Measurements from ENCODE around the gene CDCP1. TPM values are rescaled to one million over a fixed set of nuclear protein-coding genes. Genes with fewer than 3 reads are reported as not detected.

The CDCP1 gene
- total and polyA plus RNA-seq, 2 experiments from 2014 or later, result 0.12 TPM; not detected in 1

DNA sequence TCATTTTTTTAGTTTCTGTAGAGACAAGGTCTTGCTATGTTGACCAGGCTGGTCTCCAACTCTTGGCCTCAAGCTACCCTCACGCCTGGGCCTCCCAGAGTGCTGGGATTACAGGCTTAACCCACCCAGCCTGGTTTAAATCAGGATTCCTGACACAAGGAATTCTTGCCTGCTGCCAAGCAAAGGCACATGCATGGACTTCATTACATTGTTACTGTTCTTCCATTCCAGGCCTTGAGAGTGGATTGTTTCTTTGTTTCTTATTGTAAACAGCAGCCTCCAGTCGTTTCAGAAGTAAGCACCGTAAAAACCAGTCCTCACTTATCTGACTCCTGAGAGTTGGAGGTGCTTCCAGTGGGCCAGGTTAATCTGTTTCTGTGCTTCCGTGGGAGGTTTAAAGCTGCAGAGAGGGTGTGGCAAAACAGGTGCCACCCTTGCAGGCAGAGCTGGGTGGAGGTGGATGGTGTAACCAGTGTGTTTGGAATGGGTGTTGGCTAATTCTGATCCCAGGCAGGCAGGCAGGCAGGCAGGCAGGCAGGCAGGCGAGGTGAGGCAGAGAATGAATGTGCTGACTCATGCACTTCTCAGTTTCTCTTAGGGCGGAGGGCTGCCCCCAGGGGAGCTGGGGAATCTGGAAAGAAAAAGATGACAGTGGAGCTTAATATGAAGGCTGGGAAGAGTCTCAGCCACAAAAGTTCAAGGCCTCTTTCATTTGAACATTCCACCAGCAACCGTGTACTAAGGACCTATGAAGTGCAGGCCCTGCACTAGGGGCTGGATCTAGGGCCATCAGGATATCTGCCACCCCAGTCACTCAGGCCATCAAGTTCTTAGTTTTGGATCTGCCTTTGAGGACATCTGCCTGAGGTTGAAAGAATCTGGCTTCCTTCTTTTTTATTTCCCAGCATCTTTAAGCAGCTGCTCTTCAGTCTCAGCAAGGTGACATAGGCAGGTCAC lies 37.0 kb upstream of the CDCP1 start:
- no peaks in the 10 kb centered on the region for H3K4me1 ChIP-seq (ENCODE audit: low read depth)
- no peak overlapping the region for H3K4me3 ChIP-seq
- peaks cover 2% of the 10 kb centered on the region for H3K27me3 ChIP-seq
- H3K27ac ChIP-seq, result no peak overlapping the region
- H3K9me3 ChIP-seq (ENCODE audit: low read depth), result no peaks in the 10 kb centered on the region
- peak in 1 of 2 donors; percentile 73 for DNase-seq (ENCODE audit: low read depth in 1 of 2, low spot score in 1 of 2)
- H3K36me3 ChIP-seq, result no peaks in the 10 kb centered on the region
- TF ChIP-seq, protein P1, sequence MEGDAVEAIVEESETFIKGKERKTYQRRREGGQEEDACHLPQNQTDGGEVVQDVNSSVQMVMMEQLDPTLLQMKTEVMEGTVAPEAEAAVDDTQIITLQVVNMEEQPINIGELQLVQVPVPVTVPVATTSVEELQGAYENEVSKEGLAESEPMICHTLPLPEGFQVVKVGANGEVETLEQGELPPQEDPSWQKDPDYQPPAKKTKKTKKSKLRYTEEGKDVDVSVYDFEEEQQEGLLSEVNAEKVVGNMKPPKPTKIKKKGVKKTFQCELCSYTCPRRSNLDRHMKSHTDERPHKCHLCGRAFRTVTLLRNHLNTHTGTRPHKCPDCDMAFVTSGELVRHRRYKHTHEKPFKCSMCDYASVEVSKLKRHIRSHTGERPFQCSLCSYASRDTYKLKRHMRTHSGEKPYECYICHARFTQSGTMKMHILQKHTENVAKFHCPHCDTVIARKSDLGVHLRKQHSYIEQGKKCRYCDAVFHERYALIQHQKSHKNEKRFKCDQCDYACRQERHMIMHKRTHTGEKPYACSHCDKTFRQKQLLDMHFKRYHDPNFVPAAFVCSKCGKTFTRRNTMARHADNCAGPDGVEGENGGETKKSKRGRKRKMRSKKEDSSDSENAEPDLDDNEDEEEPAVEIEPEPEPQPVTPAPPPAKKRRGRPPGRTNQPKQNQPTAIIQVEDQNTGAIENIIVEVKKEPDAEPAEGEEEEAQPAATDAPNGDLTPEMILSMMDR (IDR thresholded peaks at IDR 0.05; ENCODE audit: low read depth, low read length), result no peak

DNA sequence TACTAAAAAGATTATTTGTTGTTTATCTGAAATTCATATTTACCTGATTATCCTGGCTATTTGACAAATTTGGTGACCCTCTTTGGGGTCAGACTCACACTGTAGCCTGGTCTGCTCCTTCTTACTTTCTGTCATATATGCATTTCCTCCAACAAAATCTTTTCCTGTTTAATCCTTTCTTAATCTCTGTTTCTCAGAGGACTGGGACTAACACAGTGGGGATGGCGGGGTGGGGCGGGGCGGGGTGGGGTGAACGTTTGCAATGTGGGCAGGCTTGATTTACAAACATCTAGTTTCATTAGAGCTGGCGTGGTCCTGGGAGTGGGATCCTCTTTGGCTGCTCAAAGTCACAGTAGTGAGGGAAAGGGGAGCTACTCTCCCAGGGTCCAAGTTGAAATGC lies 35.3 kb upstream of the CDCP1 start:
- Histone ChIP-seq H3K4me1 (ENCODE audit: low read depth) (no peaks in the 10 kb centered on the region), H3K27ac (no peak overlapping the region), H3K36me3 (no peaks in the 10 kb centered on the region), H3K9me3 (ENCODE audit: low read depth) (no peaks in the 10 kb centered on the region), H3K27me3 (peaks cover 2% of the 10 kb centered on the region), H3K4me3 (no peak overlapping the region)
- DNase-seq (ENCODE audit: low read depth in 1 of 2, low spot score in 1 of 2), result no peak
- TF ChIP-seq, protein P1 (IDR thresholded peaks at IDR 0.05; ENCODE audit: low read depth, low read length), result no peak

DNA sequence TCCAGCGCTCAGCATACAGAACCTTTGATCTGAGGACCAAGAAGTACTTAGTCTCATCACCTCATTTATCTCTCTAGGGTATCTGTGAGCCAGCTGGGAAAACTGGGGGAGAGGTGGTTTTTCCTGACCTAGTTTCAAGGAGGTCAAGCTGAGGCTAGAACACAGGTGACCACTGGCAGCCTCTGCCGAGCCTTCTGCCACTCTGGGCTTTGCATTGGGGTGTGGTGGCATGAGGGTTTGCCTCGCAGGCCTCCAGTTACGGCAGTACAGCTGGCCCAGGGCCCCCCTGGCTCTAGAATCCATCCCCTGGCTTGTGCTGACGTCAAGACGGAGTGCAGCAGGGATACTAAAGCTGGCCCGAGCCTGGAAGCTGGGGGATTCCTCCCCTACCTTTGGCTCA lies 34.7 kb upstream of the CDCP1 start:
- no peak for DNase-seq (ENCODE audit: low read depth in 1 of 2, low spot score in 1 of 2)
- Histone ChIP-seq H3K9me3 (ENCODE audit: low read depth) (no peaks in the 10 kb centered on the region), H3K4me3 (no peak overlapping the region), H3K27me3 (no peaks in the 10 kb centered on the region), H3K27ac (no peak overlapping the region), H3K36me3 (no peaks in the 10 kb centered on the region), H3K4me1 (ENCODE audit: low read depth) (no peaks in the 10 kb centered on the region)
- TF ChIP-seq, protein P1 (IDR thresholded peaks at IDR 0.05; ENCODE audit: low read depth, low read length), result no peak

DNA sequence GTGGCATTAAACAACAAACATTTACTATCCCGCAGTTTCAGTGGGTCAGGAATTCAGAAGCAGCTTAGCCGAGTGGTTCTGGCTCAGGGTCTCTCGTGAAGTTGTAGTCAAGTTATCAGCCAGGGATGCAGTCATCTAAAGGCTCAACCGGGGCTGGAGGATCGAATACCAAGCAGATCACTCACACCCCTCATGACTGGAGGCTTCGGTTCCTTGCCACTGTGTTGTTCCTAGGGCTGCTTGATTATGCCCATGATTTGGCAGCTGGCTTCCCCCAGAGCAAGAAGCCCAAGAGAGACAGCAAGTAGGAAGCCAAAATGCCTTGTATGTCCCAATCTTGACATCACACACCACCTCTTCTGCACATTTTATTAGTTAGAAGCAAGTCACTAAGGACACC lies 33.9 kb upstream of the CDCP1 start:
- TF ChIP-seq, protein P1 (IDR thresholded peaks at IDR 0.05; ENCODE audit: low read depth, low read length), result no peak
- Histone ChIP-seq H3K4me1 (ENCODE audit: low read depth) (no peaks in the 10 kb centered on the region), H3K4me3 (no peak overlapping the region), H3K9me3 (ENCODE audit: low read depth) (no peaks in the 10 kb centered on the region), H3K36me3 (no peaks in the 10 kb centered on the region), H3K27me3 (no peaks in the 10 kb centered on the region), H3K27ac (no peak overlapping the region)
- peak in 1 of 2 donors; percentile 33 for DNase-seq (ENCODE audit: low read depth in 1 of 2, low spot score in 1 of 2)

DNA sequence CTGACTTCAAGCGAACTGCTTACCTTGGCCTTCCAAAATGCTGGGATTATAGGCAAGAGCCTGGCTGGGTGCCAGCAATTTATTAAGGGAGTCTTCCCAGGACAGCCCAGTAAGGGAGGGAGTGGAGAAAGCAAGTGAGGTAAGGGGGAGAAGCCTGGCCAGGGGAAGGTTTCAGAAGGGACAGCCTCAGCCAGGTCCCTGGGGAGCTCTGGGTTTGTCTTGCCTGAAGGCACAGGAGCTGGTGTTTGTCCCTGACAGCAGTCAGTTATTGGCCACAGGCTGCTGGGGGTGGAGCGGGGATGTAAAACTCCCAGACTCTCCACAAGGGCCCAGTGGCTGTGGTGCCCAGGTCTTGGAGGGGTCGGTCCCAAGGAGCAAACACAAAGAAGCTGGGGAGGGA lies 33.0 kb upstream of the CDCP1 start:
- H3K4me3 ChIP-seq, result no peak overlapping the region
- no peak overlapping the region for H3K27ac ChIP-seq
- TF ChIP-seq, protein P1 (IDR thresholded peaks at IDR 0.05; ENCODE audit: low read depth, low read length), result no peak
- H3K27me3 ChIP-seq, result no peaks in the 10 kb centered on the region
- no peaks in the 10 kb centered on the region for H3K36me3 ChIP-seq
- no peaks in the 10 kb centered on the region for H3K9me3 ChIP-seq (ENCODE audit: low read depth)
- no peak for DNase-seq (ENCODE audit: low read depth in 1 of 2, low spot score in 1 of 2)
- H3K4me1 ChIP-seq (ENCODE audit: low read depth), result peaks cover 9% of the 10 kb centered on the region
